CD14-positive monocyte (primary cell): ENCODE measurements around the gene PRR5. TPM values are rescaled to one million over a fixed set of nuclear protein-coding genes. Genes with fewer than 3 reads are reported as not detected.

ENCODE experiments used
- DNase-seq, 3 donors: peaks; one replicate each; pipeline ENCODE4 v3.0.0-alpha.2; 2011 to 2022
- H2AFZ ChIP-seq: 2 replicates; pipeline ENCODE4 v1.6.0; 2012; ENCODE audit warnings: mild to moderate bottlenecking, low read depth, low read length, inconsistent platforms; ENCODE audit not compliant: insufficient read depth, poor library complexity, severe bottlenecking
- H3K27ac ChIP-seq, 2 donors: 1 replicate in 1 of 2; 2 replicates in 1 of 2; pipeline ENCODE4 v1.5.1; 2012 to 2013; ENCODE audit warnings: low read length in 2 of 2, control low read depth in 1 of 2, inconsistent platforms in 1 of 2, low read depth in 1 of 2, mild to moderate bottlenecking in 1 of 2
- H3K27me3 ChIP-seq, 2 donors: one replicate each; pipeline versions ENCODE4 v1.6.0 to v1.6.1; 2011 to 2013; ENCODE audit warnings: low read length in 2 of 2; ENCODE audit not compliant: control insufficient read depth in 2 of 2, insufficient read depth in 2 of 2
- H3K36me3 ChIP-seq, 2 donors: replicated peaks in 1 of 2; 1 replicate in 1 of 2; 2 replicates in 1 of 2; pipeline versions ENCODE4 v1.5.1 to v1.6.1; 2012 to 2013; ENCODE audit warnings: low read length in 2 of 2, control low read depth in 1 of 2, inconsistent platforms in 1 of 2, mild to moderate bottlenecking in 1 of 2; ENCODE audit not compliant: insufficient read depth in 2 of 2, control insufficient read depth in 1 of 2
- H3K4me1 ChIP-seq, 2 donors: 1 replicate in 1 of 2; 2 replicates in 1 of 2; pipeline versions ENCODE4 v1.5.1 to v1.6.1; 2012 to 2013; ENCODE audit warnings: low read length in 2 of 2, control low read depth in 1 of 2, inconsistent platforms in 1 of 2, mild to moderate bottlenecking in 1 of 2, moderate library complexity in 1 of 2; ENCODE audit not compliant: insufficient read depth in 2 of 2, control insufficient read depth in 1 of 2
- H3K4me2 ChIP-seq: replicated peaks from 2 replicates; pipeline ENCODE3; 2012; ENCODE audit warnings: low read length, moderate library complexity, mild to moderate bottlenecking; ENCODE audit not compliant: poor library complexity, severe bottlenecking; ENCODE audit errors: extremely low read depth
- H3K4me3 ChIP-seq, 3 experiments: fragments of 200-600 bp in 1 of 3; sonication (generic) in 1 of 3; replicated peaks in 1 of 3; 1 replicate in 2 of 3; 2 replicates in 1 of 3; pipeline ENCODE4 v1.5.1; 2011 to 2013; ENCODE audit warnings: low read length in 3 of 3, mild to moderate bottlenecking in 3 of 3, control low read depth in 2 of 3, low read depth in 2 of 3, inconsistent platforms in 1 of 3, moderate library complexity in 1 of 3
- H3K79me2 ChIP-seq: 2 replicates; pipeline ENCODE4 v1.6.0; 2012; ENCODE audit warnings: mild to moderate bottlenecking, control low read depth, inconsistent platforms, low read length, moderate library complexity; ENCODE audit not compliant: insufficient read depth
- H3K9ac ChIP-seq: 2 replicates; pipeline ENCODE4 v1.6.0; 2017; ENCODE audit warnings: low read length, mild to moderate bottlenecking; ENCODE audit not compliant: insufficient read depth, poor library complexity, severe bottlenecking
- H3K9me3 ChIP-seq, 2 donors: replicated peaks in 1 of 2; 1 replicate in 1 of 2; 2 replicates in 1 of 2; pipeline versions ENCODE4 v1.5.1 to v1.6.1; 2012 to 2013; ENCODE audit warnings: low read length in 2 of 2, control low read depth in 1 of 2; ENCODE audit not compliant: control insufficient read depth in 1 of 2, insufficient read depth in 1 of 2
- H4K20me1 ChIP-seq: 2 replicates; pipeline ENCODE4 v1.6.0; 2012; ENCODE audit warnings: mild to moderate bottlenecking, low read length, control low read depth, moderate library complexity; ENCODE audit not compliant: insufficient read depth
- H3K27ac Mint-ChIP-seq, 7 donors: one replicate each; pipeline ENCODE4 v1.8.0; 2020; ENCODE audit warnings: mild to moderate bottlenecking in 7 of 7, mixed read lengths in 7 of 7, moderate library complexity in 6 of 7, inconsistent platforms in 2 of 7
- H3K27me3 Mint-ChIP-seq, 3 donors: one replicate each; pipeline ENCODE4 v1.8.0; 2021 to 2022; ENCODE audit warnings: low read depth in 3 of 3, mild to moderate bottlenecking in 3 of 3, mixed read lengths in 3 of 3, moderate library complexity in 3 of 3, inconsistent platforms in 1 of 3
- H3K36me3 Mint-ChIP-seq, 2 donors: one replicate each; pipeline ENCODE4 v1.8.0; 2020; ENCODE audit warnings: mixed read lengths in 2 of 2, inconsistent platforms in 1 of 2, mild to moderate bottlenecking in 1 of 2
- H3K4me1 Mint-ChIP-seq: one replicate; pipeline ENCODE4 v1.8.0; 2020; ENCODE audit warnings: mild to moderate bottlenecking, mixed read lengths
- H3K4me3 Mint-ChIP-seq, 2 donors: one replicate each; pipeline ENCODE4 v1.8.0; 2020; ENCODE audit warnings: mild to moderate bottlenecking in 2 of 2, mixed read lengths in 2 of 2, moderate library complexity in 1 of 2
- H3K9me3 Mint-ChIP-seq, 7 donors: one replicate each; pipeline ENCODE4 v1.8.0; 2020 to 2022; ENCODE audit warnings: mixed read lengths in 7 of 7, mild to moderate bottlenecking in 6 of 7, moderate library complexity in 6 of 7, inconsistent platforms in 2 of 7
- WGBS: methylation state at CpG from one replicate; pipeline ENCODE4 v1.1.5; 2013; ENCODE audit warnings: missing lambda C conversion rate; ENCODE audit not compliant: insufficient coverage; 5-methylcytosine and 5-hydroxymethylcytosine counted together
- intact Hi-C, 2 donors: fragments of 100-400 bp; cut with micrococcal nuclease; formaldehyde crosslinking; loops; one replicate each; pipeline versions ENCODE4 v1.15.0 to v1.15.1; 2023
- polyA plus RNA-seq, 3 donors: library from polyadenylated mRNA; depleted of rRNA in 1 of 3; unstranded in 2 of 3; stranded (reverse) in 1 of 3; fragments of 300-500 nt in 2 of 3; fragments of >200 nt in 1 of 3; fragmentation: Illumina TruSeq in 2 of 3; gene quantifications; 1 replicate in 2 of 3; 2 replicates in 1 of 3; pipeline ENCODE4 v1.2.3, GENCODE V29; 2012 to 2021
- TF ChIP-seq, protein P1 (sequence below): fragments of 200-600 bp; IDR thresholded peaks from one replicate; pipeline ENCODE4 v1.8.0; 2022; ENCODE audit warnings: antibody characterized with exemption, mild to moderate bottlenecking

PRR5 gene
- polyA plus RNA-seq, 3 donors, result 0.66 to 1.5 (median 1.2) TPM

- Mint-ChIP-seq H3K4me1 (no peaks in the 10 kb centered on the region), H3K4me3 (no peak overlapping the region), H3K36me3 (no peaks in the 10 kb centered on the region), H3K9me3 (peaks cover 0 to 3% (median 0%) of the 10 kb centered on the region in 7 donors), H3K27me3 (peaks cover 2 to 3% (median 2%) of the 10 kb centered on the region in 3 donors), H3K27ac (no peak overlapping the region)
- no peaks in the 10 kb centered on the region for H3K4me1 ChIP-seq
- no peaks in the 10 kb centered on the region for H3K27me3 ChIP-seq
- intact Hi-C loops, result no loop called here
- no peak overlapping the region for H3K9ac ChIP-seq
- H3K9me3 ChIP-seq, result no peaks in the 10 kb centered on the region
- TF ChIP-seq, protein P1, sequence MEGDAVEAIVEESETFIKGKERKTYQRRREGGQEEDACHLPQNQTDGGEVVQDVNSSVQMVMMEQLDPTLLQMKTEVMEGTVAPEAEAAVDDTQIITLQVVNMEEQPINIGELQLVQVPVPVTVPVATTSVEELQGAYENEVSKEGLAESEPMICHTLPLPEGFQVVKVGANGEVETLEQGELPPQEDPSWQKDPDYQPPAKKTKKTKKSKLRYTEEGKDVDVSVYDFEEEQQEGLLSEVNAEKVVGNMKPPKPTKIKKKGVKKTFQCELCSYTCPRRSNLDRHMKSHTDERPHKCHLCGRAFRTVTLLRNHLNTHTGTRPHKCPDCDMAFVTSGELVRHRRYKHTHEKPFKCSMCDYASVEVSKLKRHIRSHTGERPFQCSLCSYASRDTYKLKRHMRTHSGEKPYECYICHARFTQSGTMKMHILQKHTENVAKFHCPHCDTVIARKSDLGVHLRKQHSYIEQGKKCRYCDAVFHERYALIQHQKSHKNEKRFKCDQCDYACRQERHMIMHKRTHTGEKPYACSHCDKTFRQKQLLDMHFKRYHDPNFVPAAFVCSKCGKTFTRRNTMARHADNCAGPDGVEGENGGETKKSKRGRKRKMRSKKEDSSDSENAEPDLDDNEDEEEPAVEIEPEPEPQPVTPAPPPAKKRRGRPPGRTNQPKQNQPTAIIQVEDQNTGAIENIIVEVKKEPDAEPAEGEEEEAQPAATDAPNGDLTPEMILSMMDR, result no peak
- no peaks in the 10 kb centered on the region for H4K20me1 ChIP-seq
- H3K4me3 ChIP-seq, result no peak overlapping the region
- no peaks in the 10 kb centered on the region for H3K79me2 ChIP-seq
- H3K27ac ChIP-seq, result no peak overlapping the region
- WGBS, result 93% methylated on average over 3 of the region's 7 CpGs
- DNase-seq, result no peak
- no peaks in the 10 kb centered on the region for H3K36me3 ChIP-seq
- no peak overlapping the region for H2AFZ ChIP-seq
- no peak overlapping the region for H3K4me2 ChIP-seq
Measured at GRCh38 chr22:44786610-44787009, 84.6 kb downstream of the PRR5 start.

Other genes with a start within 250 kb of the PRR5 start
- gene RTL6, start 204.0 kb upstream of the PRR5 start, polyA plus RNA-seq, result 1 to 10 TPM; 4.6 to 5.8 (median 4.9) TPM
- under 1 TPM in 1 of 3 donors, not detected in 2; 0.03 TPM for gene ARHGAP8, start 50.4 kb downstream of the PRR5 start, polyA plus RNA-seq